ENCODE data around the gene CPT1A. TPM values are rescaled to one million over a fixed set of nuclear protein-coding genes. Genes with fewer than 3 reads are reported as not detected.
A peak's percentile ranks its signal among the peaks of the same experiment; 100 is the strongest.

CPT1A gene
- total RNA-seq, 1 donor from 2014 or later, result 45.5 TPM

- intact Hi-C loops (cut with micrococcal nuclease), result loop anchor here (5.0 kb wide), 2 partner anchors 382 to 798 kb away; partner anchors contain the start of genes CCND1 and PPP6R3
- H3K36me3 Mint-ChIP-seq (ENCODE audit: low read depth), result no peaks in the 10 kb centered on the region
Observed at GRCh38 chr11:68844801-68845200, 3.1 kb upstream of the CPT1A start.

DNA sequence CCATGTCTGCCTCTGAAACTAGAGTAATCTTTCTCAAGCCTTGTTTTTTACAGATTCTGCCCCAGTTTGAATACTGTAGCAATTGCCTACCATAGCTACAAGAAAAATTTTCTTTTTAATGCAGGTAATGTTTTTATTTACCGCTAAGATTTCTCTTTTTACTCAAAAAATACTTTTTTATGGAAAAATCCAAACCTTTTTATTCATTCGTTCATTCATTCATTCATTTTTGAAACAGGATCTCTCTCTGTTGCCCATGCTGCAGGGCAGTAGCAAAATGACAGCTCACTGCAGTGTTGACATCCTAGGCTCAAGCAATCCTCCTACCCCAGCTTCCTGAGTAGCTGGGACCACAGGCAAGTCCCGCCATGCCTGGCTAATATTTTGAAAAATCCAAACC is 2.7 kb upstream of the CPT1A start:
- Mint-ChIP-seq H3K9me3 (no peaks in the 10 kb centered on the region), H3K36me3 (ENCODE audit: low read depth) (no peaks in the 10 kb centered on the region), H3K4me1 (ENCODE audit: low read depth) (peaks cover 30% of the 10 kb centered on the region), H3K27me3 (ENCODE audit: low read depth) (peaks cover 14% of the 10 kb centered on the region), H3K4me3 (ENCODE audit: low read depth) (peak overlapping the region; percentile 40), H3K27ac (no peak overlapping the region)
- DNase-seq (ENCODE audit: low spot score), result no peak
- intact Hi-C loops (cut with micrococcal nuclease), result loop anchor here (5.0 kb wide), 2 partner anchors 382 to 798 kb away; partner anchors contain the start of genes CCND1 and PPP6R3

More at GRCh38 chr11:68844801-68845200, 3.1 kb upstream of the CPT1A start:
- no peak for DNase-seq (ENCODE audit: low spot score)
- peaks cover 26% of the 10 kb centered on the region for H3K4me1 Mint-ChIP-seq (ENCODE audit: low read depth)
- H3K4me3 Mint-ChIP-seq (ENCODE audit: low read depth), result peak overlapping the region; percentile 40
- H3K27ac Mint-ChIP-seq, result no peak overlapping the region
- H3K27me3 Mint-ChIP-seq (ENCODE audit: low read depth), result peaks cover 14% of the 10 kb centered on the region
- no peaks in the 10 kb centered on the region for H3K9me3 Mint-ChIP-seq

DNA sequence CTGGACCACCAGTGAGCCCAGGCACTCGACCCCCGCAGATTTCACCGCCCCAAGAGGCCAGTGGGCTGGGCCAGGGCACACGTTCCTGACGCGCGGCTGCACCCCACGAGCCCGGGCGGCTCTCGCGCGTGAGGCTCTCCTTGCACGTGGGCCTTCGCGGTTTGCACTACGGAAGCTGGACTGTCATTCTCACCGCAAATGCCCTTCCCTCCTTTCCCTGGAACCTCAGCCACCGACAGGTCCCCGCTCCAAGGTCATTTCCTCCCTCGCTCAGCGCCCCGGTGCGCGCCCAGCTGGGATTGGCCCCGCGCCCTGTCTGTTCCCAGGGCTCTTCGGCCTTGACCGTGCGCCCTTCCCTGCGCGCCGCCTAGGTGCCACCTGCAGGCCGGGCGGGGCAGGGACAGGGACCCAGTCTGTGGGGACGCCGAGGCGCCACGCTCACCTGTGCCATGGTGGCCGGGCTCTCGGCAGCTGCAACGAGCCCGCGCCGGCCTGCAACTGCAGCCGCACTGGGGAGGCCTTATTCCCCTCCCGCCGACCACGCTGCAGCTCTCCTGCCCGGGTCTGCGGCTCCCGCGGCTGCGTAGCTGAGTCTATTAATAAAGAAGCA is 2.1 kb upstream of the CPT1A start:
- DNase-seq (ENCODE audit: low spot score), result peak; percentile 59
- H3K36me3 Mint-ChIP-seq (ENCODE audit: low read depth), result no peaks in the 10 kb centered on the region
- peaks cover 33% of the 10 kb centered on the region for H3K4me1 Mint-ChIP-seq (ENCODE audit: low read depth)
- intact Hi-C loops (cut with micrococcal nuclease), result loop anchor here (5.0 kb wide), 2 partner anchors 382 to 798 kb away; partner anchors contain the start of genes CCND1 and PPP6R3
- peaks cover 14% of the 10 kb centered on the region for H3K27me3 Mint-ChIP-seq (ENCODE audit: low read depth)
- no peaks in the 10 kb centered on the region for H3K9me3 Mint-ChIP-seq
- H3K4me3 Mint-ChIP-seq (ENCODE audit: low read depth), result peak overlapping the region; percentile 86
- peak overlapping the region; percentile 80 for H3K27ac Mint-ChIP-seq

DNA sequence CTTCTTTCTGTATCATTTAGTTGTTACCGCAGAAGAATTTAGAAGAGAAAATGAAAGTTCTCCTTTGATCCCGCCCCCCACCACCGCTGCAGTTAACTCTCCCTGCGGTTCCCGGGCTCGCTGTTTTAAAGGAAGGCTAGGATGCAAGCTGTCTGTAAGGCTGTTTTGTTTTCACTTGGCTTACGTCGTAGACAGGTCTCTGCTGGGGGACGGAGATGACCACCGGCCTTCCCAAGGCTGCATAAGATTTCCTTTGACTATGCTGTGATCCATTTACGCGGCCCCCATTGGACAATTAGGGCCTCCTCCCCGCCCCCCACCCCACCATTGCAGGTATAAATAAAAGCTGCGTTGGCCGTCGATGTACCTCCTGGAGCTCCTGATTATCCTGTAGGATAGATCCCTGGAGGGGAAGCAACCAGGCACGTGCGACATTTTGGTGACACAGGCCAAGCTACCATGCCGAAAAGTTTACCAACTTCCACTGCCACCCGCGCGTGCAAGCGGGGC is 1.4 kb upstream of the CPT1A start:
- peak; percentile 61 for DNase-seq (ENCODE audit: low spot score)
- H3K4me3 Mint-ChIP-seq (ENCODE audit: low read depth), result peak overlapping the region; percentile 86
- H3K9me3 Mint-ChIP-seq, result no peaks in the 10 kb centered on the region
- H3K27ac Mint-ChIP-seq, result peak overlapping the region; percentile 85
- peaks cover 35% of the 10 kb centered on the region for H3K4me1 Mint-ChIP-seq (ENCODE audit: low read depth)
- H3K27me3 Mint-ChIP-seq (ENCODE audit: low read depth), result peaks cover 14% of the 10 kb centered on the region
- intact Hi-C loops (cut with micrococcal nuclease), result loop anchor here (5.0 kb wide), 2 partner anchors 381 to 799 kb away; partner anchors contain the start of genes CCND1 and PPP6R3
- no peaks in the 10 kb centered on the region for H3K36me3 Mint-ChIP-seq (ENCODE audit: low read depth)

DNA sequence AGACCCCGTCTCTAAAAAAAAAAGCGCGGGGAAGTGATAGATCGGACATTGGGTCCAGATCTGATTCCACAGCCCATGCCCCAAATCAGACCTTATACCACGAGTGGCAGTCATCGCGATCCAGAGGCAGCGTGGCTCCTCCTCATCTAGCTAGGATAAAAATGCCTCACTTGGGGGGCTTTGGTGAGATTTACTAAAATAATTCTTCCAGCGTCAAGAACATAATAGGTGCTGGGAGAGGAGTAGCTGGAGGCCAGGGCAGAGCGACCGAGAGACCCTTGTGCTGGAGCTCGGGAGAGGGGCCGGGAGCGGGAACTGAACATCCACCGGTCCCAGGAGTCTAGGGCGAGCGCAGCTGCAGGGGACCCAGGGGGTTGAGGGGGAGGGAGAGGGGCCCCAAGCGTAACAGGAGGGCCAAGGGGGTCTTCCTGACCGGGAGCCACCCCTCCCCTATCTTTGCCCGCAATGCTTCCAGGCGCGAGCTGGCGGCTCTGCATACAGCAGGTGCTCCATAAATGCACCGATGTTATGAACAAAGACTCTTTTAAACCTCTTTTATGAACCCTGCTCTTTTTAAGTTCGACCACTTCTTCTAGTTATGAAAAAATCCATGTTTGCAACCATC is 823 bp upstream of the CPT1A start:
- H3K9me3 Mint-ChIP-seq, result no peaks in the 10 kb centered on the region
- peak overlapping the region; percentile 86 for H3K4me3 Mint-ChIP-seq (ENCODE audit: low read depth)
- no peak for DNase-seq (ENCODE audit: low spot score)
- peaks cover 3% of the 10 kb centered on the region for H3K36me3 Mint-ChIP-seq (ENCODE audit: low read depth)
- intact Hi-C loops (cut with micrococcal nuclease), result loop anchor here (5.0 kb wide), 2 partner anchors 380 to 800 kb away; partner anchors contain the start of genes CCND1 and PPP6R3
- H3K27me3 Mint-ChIP-seq (ENCODE audit: low read depth), result peaks cover 12% of the 10 kb centered on the region
- H3K4me1 Mint-ChIP-seq (ENCODE audit: low read depth), result peaks cover 41% of the 10 kb centered on the region
- H3K27ac Mint-ChIP-seq, result peak overlapping the region; percentile 85

DNA sequence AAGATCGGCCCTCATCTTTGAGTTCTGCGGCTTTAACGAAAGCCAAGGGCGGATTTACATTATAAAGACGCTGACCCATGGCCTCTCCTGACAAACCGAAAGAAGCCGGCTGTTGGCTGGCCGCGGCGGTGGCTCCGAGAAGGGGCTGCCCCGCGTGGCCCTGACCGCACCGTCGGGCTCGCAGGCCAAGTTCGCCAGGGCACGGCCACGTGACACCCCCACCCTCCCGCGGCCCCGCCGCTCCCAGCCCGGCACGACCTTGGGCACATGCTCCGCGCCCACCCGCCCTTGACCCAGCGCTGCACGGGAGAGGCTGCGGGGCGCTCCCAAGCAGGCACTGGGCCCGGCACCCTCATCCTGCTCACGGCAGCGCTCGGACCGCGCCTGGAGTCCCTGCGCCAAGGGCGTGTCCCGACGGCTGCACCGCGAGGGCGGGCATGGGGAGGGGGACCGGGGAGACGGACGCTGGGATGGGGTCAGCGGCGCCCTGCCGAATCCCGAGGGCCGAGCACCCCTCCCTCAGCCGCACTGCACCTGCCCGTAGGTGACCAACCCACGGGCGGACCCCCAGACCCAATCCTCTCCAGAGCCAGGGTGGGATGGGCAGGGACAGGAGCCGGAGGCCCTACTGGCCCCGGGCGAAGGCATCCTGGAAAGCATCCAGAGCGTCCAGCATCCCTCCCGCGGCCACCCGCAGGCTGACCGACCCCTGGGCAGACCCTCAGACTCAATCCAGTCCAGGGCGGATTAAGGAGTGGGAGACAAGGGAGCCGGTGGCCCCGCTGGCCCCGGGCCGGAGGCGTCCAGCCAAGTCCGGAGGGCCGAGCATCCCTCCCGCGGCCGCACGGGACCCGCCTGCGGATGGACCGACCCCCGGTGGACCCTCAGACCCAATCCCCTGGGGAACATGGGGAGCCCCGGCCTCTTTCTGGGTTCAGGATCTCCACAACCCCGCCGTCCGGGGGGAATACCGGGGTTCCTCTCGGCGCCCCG is 759 bp downstream of the CPT1A start:
- H3K27me3 Mint-ChIP-seq (ENCODE audit: low read depth), result peaks cover 6% of the 10 kb centered on the region
- H3K4me3 Mint-ChIP-seq (ENCODE audit: low read depth), result peak overlapping the region; percentile 82
- H3K4me1 Mint-ChIP-seq (ENCODE audit: low read depth), result peaks cover 41% of the 10 kb centered on the region
- DNase-seq (ENCODE audit: low spot score), result peak; percentile 32
- H3K27ac Mint-ChIP-seq, result peak overlapping the region; percentile 84
- peaks cover 3% of the 10 kb centered on the region for H3K36me3 Mint-ChIP-seq (ENCODE audit: low read depth)
- intact Hi-C loops (cut with micrococcal nuclease), result loop anchor here (2.0 to 5.0 kb wide), 3 partner anchors 62 to 801 kb away; partner anchors contain the start of genes CCND1, IGHMBP2, MRPL21 and PPP6R3
- H3K9me3 Mint-ChIP-seq, result no peaks in the 10 kb centered on the region

GRCh38 chr11:68839911-68840641 is 1.6 kb downstream of the CPT1A start:
- intact Hi-C loops (cut with micrococcal nuclease), result loop anchor here (1.0 to 5.0 kb wide), 5 partner anchors 63 to 802 kb away; partner anchors contain the start of genes CCND1, IGHMBP2, MRPL21 and PPP6R3
- Mint-ChIP-seq H3K9me3 (no peaks in the 10 kb centered on the region), H3K36me3 (ENCODE audit: low read depth) (peaks cover 3% of the 10 kb centered on the region), H3K4me1 (ENCODE audit: low read depth) (peaks cover 42% of the 10 kb centered on the region), H3K27me3 (ENCODE audit: low read depth) (no peaks in the 10 kb centered on the region), H3K27ac (peak overlapping the region; percentile 84), H3K4me3 (ENCODE audit: low read depth) (peak overlapping the region; percentile 82)
- DNase-seq (ENCODE audit: low spot score), result no peak

DNA sequence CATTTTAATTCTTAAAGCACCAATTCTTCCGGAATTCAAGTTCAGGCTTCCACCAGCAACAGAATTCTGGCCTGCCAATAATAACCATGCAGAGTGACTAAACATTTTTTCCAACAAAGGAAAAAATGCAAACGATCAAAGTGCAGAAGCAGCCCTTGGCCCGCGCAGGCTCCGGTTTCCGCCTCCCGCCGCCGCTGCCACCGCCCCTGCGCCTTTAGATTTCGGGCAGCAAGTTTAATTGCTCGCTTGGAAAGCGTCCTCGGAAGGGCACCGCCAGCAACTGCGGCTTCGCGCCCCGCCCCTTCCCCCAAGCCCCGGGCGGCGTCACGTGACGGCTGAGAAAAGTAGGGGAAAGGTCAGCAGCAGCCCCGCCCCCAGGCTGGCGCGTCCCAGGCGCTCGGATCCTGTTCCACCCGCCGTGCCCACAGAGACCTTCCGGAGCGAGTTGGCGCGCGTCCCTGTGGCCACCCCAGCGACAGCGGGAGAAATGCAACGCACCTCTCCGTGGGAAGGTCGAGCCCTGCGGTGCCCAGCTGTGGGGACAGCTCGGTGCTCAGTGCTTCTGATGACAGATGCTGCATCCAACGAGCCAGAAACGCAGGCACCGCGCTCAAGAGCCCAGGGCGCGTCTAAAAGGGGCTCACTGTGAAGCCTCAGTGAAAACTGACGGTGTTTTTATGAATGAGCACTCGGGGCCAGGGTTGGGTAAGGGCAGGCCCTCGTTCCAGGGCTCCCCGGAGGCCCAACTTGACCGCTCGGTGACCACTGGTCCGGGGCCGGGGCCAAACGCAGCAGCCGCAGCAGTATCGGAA is 2.5 kb downstream of the CPT1A start:
- intact Hi-C loops (cut with micrococcal nuclease), result loop anchor here (1.0 to 2.0 kb wide), 2 partner anchors 88 to 209 kb away; partner anchors contain the start of genes TESMIN and TPCN2
- Mint-ChIP-seq H3K4me1 (ENCODE audit: low read depth) (peaks cover 39% of the 10 kb centered on the region), H3K27me3 (ENCODE audit: low read depth) (no peaks in the 10 kb centered on the region), H3K4me3 (ENCODE audit: low read depth) (peak overlapping the region; percentile 82), H3K27ac (peak overlapping the region; percentile 84), H3K36me3 (ENCODE audit: low read depth) (peaks cover 3% of the 10 kb centered on the region), H3K9me3 (no peaks in the 10 kb centered on the region)
- DNase-seq (ENCODE audit: low spot score), result peak; percentile 92

- peaks cover 3% of the 10 kb centered on the region for H3K36me3 Mint-ChIP-seq (ENCODE audit: low read depth)
- H3K4me1 Mint-ChIP-seq (ENCODE audit: low read depth), result peaks cover 36% of the 10 kb centered on the region
- DNase-seq (ENCODE audit: low spot score), result no peak
- no peaks in the 10 kb centered on the region for H3K9me3 Mint-ChIP-seq
- no peaks in the 10 kb centered on the region for H3K27me3 Mint-ChIP-seq (ENCODE audit: low read depth)
- intact Hi-C loops (cut with micrococcal nuclease), result loop anchor here (2.0 kb wide), 1 partner anchor 88 kb away; the partner anchor contains the start of gene TESMIN
- H3K27ac Mint-ChIP-seq, result peak overlapping the region; percentile 84
- H3K4me3 Mint-ChIP-seq (ENCODE audit: low read depth), result peak overlapping the region; percentile 82
Observed at GRCh38 chr11:68838572-68838964, 3.1 kb downstream of the CPT1A start.

DNA sequence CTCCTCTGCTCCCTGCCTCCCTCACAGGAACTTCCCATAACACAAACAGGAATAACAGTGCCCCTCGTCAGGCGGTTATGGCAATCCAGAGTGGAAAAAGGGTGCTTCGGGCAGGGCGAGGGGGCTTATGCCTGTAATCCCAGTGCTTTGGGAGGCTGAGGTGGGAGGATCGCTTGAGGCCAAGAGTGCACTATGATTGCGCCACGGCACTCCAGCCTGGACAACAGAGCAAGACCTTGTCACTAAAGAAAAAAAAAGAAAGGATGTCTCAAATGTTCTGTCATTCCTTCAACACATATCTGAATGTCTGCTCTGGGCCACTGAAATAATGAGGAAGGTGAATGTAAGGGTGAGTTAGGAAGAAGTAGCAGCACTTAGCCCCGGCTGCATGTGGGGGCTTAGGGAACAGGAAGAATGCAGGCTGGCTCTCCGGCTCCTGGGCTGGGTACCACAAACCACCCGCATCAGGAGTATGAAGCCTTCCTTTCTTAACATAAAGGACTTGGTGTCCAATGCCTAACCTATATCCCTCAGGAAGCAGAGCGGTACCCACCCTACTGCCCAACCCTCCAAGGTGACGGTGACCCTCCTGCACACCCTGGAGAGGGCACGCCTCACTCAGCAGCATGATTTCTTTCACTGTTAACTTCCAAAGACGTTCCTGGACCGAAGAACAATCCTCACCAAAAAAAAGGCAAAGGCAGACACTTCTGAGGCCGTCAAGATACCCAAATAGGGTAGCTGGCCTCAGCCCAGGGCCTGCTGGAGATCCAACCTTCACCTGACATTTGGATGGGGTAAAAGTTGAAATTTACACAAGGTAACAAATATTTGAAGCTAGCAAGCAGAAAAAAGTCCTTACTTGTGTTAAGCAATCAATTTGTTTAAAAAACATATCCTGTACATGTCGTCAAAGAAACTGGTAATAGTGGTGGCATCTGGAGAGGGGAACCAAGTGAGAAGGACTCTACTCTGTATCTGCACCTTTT is 3.8 kb downstream of the CPT1A start:
- peaks cover 31% of the 10 kb centered on the region for H3K4me1 Mint-ChIP-seq (ENCODE audit: low read depth)
- DNase-seq (ENCODE audit: low spot score), result no peak
- H3K27me3 Mint-ChIP-seq (ENCODE audit: low read depth), result no peaks in the 10 kb centered on the region

More for the DNA sequence above, 3.8 kb downstream of the CPT1A start:
- no peaks in the 10 kb centered on the region for H3K9me3 Mint-ChIP-seq
- H3K27ac Mint-ChIP-seq, result peak overlapping the region; percentile 73
- intact Hi-C loops (cut with micrococcal nuclease), result loop anchor here (2.0 kb wide), 1 partner anchor 87 kb away; the partner anchor contains the start of gene TESMIN
- H3K36me3 Mint-ChIP-seq (ENCODE audit: low read depth), result peaks cover 3% of the 10 kb centered on the region
- H3K4me3 Mint-ChIP-seq (ENCODE audit: low read depth), result peak overlapping the region; percentile 57
